Liver (tissue), 9 donors: ENCODE data around the gene ZFYVE28. TPM values are rescaled to one million over a fixed set of nuclear protein-coding genes. Genes with fewer than 3 reads are reported as not detected.

Source experiments
- DNase-seq: peaks from one replicate; pipeline ENCODE4 v3.0.0-alpha.2; 2017; ENCODE audit warnings: low spot score
- H3K27ac ChIP-seq, 2 donors: one replicate each; pipeline ENCODE4 v1.7.0; 2013; ENCODE audit warnings: inconsistent platforms in 2 of 2, low read length in 2 of 2, control low read depth in 1 of 2, low read depth in 1 of 2, mild to moderate bottlenecking in 1 of 2
- H3K27me3 ChIP-seq, 4 donors: one replicate each; pipeline versions ENCODE4 v1.6.1 to v1.7.0; 2013; ENCODE audit warnings: low read length in 3 of 4, inconsistent platforms in 1 of 4, mild to moderate bottlenecking in 1 of 4, moderate library complexity in 1 of 4; ENCODE audit not compliant: control insufficient read depth in 4 of 4, insufficient read depth in 4 of 4
- H3K36me3 ChIP-seq, 4 donors: one replicate each; pipeline versions ENCODE4 v1.6.1 to v1.7.0; 2013; ENCODE audit warnings: low read length in 3 of 4, mild to moderate bottlenecking in 3 of 4, low read depth in 1 of 4, moderate library complexity in 1 of 4; ENCODE audit not compliant: control insufficient read depth in 4 of 4, insufficient read depth in 3 of 4
- H3K4me1 ChIP-seq, 4 donors: one replicate each; pipeline versions ENCODE4 v1.6.1 to v1.7.0; 2013; ENCODE audit warnings: low read length in 3 of 4, mild to moderate bottlenecking in 3 of 4, moderate library complexity in 1 of 4; ENCODE audit not compliant: control insufficient read depth in 4 of 4, insufficient read depth in 4 of 4
- H3K4me3 ChIP-seq, 3 donors: one replicate each; pipeline versions ENCODE4 v1.6.1 to v1.7.0; 2013; ENCODE audit warnings: low read length in 3 of 3, control low read depth in 1 of 3, low read depth in 1 of 3, mild to moderate bottlenecking in 1 of 3
- H3K9ac ChIP-seq, 2 donors: one replicate each; pipeline ENCODE4 v1.7.0; 2013; ENCODE audit warnings: low read length in 2 of 2, mild to moderate bottlenecking in 2 of 2, moderate library complexity in 2 of 2, control low read depth in 1 of 2, low read depth in 1 of 2
- H3K9me3 ChIP-seq, 4 donors: one replicate each; pipeline versions ENCODE4 v1.6.1 to v1.7.0; 2013; ENCODE audit warnings: low read length in 3 of 4; ENCODE audit not compliant: control insufficient read depth in 4 of 4
- CTCF ChIP-seq: fragments of 150-350 bp; IDR thresholded peaks from 2 replicates; pipeline ENCODE4 v1.5.1; 2017; ENCODE audit warnings: improper control_type of control experiment, low read depth, low read length; ENCODE audit not compliant: missing input control
- FOXA1 ChIP-seq: IDR thresholded peaks from 2 replicates; pipeline ENCODE4 v1.6.1; 2016; ENCODE audit warnings: antibody characterized with exemption
- FOXA2 ChIP-seq: IDR thresholded peaks from 2 replicates; pipeline ENCODE4 v1.6.1; 2016; ENCODE audit warnings: antibody characterized with exemption
- GABPA ChIP-seq, 2 donors: IDR thresholded peaks in 1 of 2; conservative IDR thresholded peaks in 1 of 2; 2 replicates each; pipeline ENCODE4 v1.6.1; 2016; ENCODE audit warnings: antibody characterized with exemption in 2 of 2, mild to moderate bottlenecking in 1 of 2, moderate library complexity in 1 of 2
- HNF4A ChIP-seq, 2 donors: conservative IDR thresholded peaks; 2 replicates each; pipeline ENCODE4 v1.6.1; 2016; ENCODE audit warnings: antibody characterized with exemption in 2 of 2, mild to moderate bottlenecking in 2 of 2
- HNF4G ChIP-seq: IDR thresholded peaks from 2 replicates; pipeline ENCODE4 v1.6.1; 2016; ENCODE audit warnings: antibody characterized with exemption
- JUND ChIP-seq, 2 donors: IDR thresholded peaks; 2 replicates each; pipeline ENCODE4 v1.6.1; 2016; ENCODE audit warnings: antibody characterized with exemption in 2 of 2
- NR2F2 ChIP-seq: IDR thresholded peaks from 2 replicates; pipeline ENCODE4 v1.6.1; 2016; ENCODE audit warnings: antibody characterized with exemption
- RAD21 ChIP-seq, 2 donors: IDR thresholded peaks; 2 replicates each; pipeline ENCODE4 v1.6.1; 2016; ENCODE audit warnings: antibody characterized with exemption in 2 of 2, mild to moderate bottlenecking in 2 of 2
- REST ChIP-seq: IDR thresholded peaks from 2 replicates; pipeline ENCODE4 v1.6.1; 2016; ENCODE audit warnings: antibody characterized with exemption, mild to moderate bottlenecking
- SP1 ChIP-seq: IDR thresholded peaks from 2 replicates; pipeline ENCODE4 v1.6.1; 2018; ENCODE audit warnings: antibody characterized with exemption, mild to moderate bottlenecking
- WGBS: extraction: QIAGEN DNeasy Blood & Tissue Kit; methylation state at CpG from one replicate; pipeline ENCODE4 v1.1.7; 2013; 5-methylcytosine and 5-hydroxymethylcytosine counted together
- polyA plus RNA-seq, 2 donors: library from polyadenylated mRNA; stranded (reverse) in 1 of 2; unstranded in 1 of 2; fragments of 200-250 nt in 1 of 2; fragments of >200 nt in 1 of 2; fragmentation: Nextera tagmentation in 1 of 2; extraction: Ambion mirVana in 1 of 2; gene quantifications; one replicate each; pipeline versions ENCODE4 v1.2.1 to v1.2.3, GENCODE V29; 2013 to 2015
- total RNA-seq, 2 donors: library from RNA; depleted of rRNA; stranded (reverse); fragments of >200 nt; gene quantifications; one replicate each; pipeline ENCODE4 v1.2.3, GENCODE V29; 2014
- donor health status: healthy.
- donor health status: healthy.
- donor health status: healthy.
- donor health status: healthy.
- donor health status: healthy.

ZFYVE28 gene
- total and polyA plus RNA-seq, 4 donors: 2.0 to 6.1 (median 2.7) TPM

- TF ChIP-seq GABPA (IDR thresholded peaks at IDR 0.05 in 1 of 2, conservative IDR thresholded peaks at IDR 0.05 in 1 of 2) (no peak), HNF4A (conservative IDR thresholded peaks at IDR 0.05) (no peak), FOXA1 (no peak), NR2F2 (no peak)
- WGBS: 89% methylated on average over 7 of the region's 7 CpGs
- Histone ChIP-seq H3K9ac (no peak overlapping the region), H3K9me3 (no peaks in the 10 kb centered on the region), H3K4me1 (peaks cover 3 to 8% (median 7%) of the 10 kb centered on the region in 4 donors), H3K36me3 (peaks cover 4 to 22% (median 12%) of the 10 kb centered on the region in 4 donors), H3K27ac (peak overlapping the region in 1 of 2 donors; percentile 46), H3K27me3 (no peaks in the 10 kb centered on the region), H3K4me3 (no peak overlapping the region)
- DNase-seq: no peak
Observed at GRCh38 chr4:2245787-2246275, 172.6 kb downstream of the ZFYVE28 start.

- TF ChIP-seq HNF4G (no peak), JUND (IDR thresholded peaks at IDR 0.05) (no peak)
- Histone ChIP-seq H3K36me3 (peaks cover 2 to 17% (median 8%) of the 10 kb centered on the region in 4 donors), H3K9ac (no peak overlapping the region), H3K9me3 (no peaks in the 10 kb centered on the region), H3K4me3 (no peak overlapping the region), H3K4me1 (peaks cover 7 to 14% (median 13%) of the 10 kb centered on the region in 4 donors), H3K27ac (peak overlapping the region in 1 of 2 donors; percentile 46), H3K27me3 (no peaks in the 10 kb centered on the region)
- WGBS: 73% methylated on average over 7 of the region's 7 CpGs
- no peak for DNase-seq
Observed at GRCh38 chr4:2245057-2245786, 173.2 kb downstream of the ZFYVE28 start.

- TF ChIP-seq FOXA2 (no peak), HNF4A (conservative IDR thresholded peaks at IDR 0.05) (no peak), CTCF (peak; percentile 6), GABPA (IDR thresholded peaks at IDR 0.05 in 1 of 2, conservative IDR thresholded peaks at IDR 0.05 in 1 of 2) (no peak), SP1 (no peak), NR2F2 (peak; percentile 50), RAD21 (IDR thresholded peaks at IDR 0.05) (peak in 1 of 2 donors; percentile 56), REST (no peak)
- Histone ChIP-seq H3K36me3 (peaks cover 0 to 5% (median 2%) of the 10 kb centered on the region in 4 donors), H3K4me3 (no peak overlapping the region), H3K9ac (no peak overlapping the region), H3K27ac (peak overlapping the region in 1 of 2 donors; percentile 47), H3K27me3 (no peaks in the 10 kb centered on the region), H3K9me3 (no peaks in the 10 kb centered on the region), H3K4me1 (peaks cover 7 to 26% (median 22%) of the 10 kb centered on the region in 4 donors)
- peak; percentile 48 for DNase-seq
- 60% methylated on average over 5 of the region's 5 CpGs for WGBS
Observed at GRCh38 chr4:2243681-2244380, 174.6 kb downstream of the ZFYVE28 start.
